Stimulated activated CD8-positive, alpha-beta memory T cell treated with anti-CD3 and anti-CD28 coated beads, Interleukin-4, amount 100 ng/mL, for 1 hour (primary cell): ENCODE data around the gene HOXA3.

ENCODE experiments used
- DNase-seq, 2 donors: peaks; one replicate each; pipeline ENCODE4 v3.0.0-alpha.2; 2020; ENCODE audit warnings: low read depth in 2 of 2, low spot score in 1 of 2

The HOXA3 gene

DNA sequence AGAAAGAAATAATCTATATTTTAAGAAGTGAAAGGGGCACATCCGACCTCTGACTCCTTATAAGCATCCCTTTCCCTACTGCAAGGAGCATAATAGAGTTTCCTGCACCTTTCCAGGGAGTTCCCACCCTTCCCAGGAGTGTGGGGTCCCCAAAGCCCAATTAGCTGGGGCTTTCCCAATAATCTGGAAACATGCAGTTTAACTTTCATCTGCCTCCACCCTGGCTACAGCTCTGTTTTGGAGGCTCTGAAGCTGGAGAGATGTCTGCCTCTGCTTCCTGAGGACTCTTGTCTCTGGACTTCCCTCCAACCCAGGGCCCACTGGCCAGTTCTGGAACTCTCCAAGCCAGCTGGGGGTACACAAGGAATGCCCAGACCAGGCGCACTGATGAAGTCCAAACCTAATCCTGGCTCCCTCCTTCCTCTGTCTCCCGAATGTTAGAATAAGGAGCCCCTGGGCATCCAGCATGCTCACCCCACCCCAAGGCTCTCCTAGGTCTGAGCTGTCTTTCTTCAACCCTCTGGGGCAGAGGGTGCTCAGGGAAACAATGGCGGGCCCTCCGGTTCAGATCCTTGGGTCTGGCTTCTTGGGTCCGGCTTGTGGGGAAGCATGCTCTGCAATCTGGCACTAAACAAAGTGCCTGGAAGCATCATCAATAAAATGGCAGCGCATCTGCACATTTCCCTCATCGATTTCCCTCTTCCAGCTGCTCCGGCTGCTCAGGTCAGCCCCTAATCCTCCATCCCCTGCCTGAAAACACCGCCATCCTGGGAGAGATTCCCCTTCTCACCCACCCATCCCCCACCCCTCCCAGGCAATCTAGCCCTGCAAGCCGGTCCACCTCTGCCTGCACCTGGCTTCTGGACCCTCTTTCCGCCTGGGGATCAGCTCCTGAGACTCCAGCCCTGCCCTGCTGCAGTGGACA, 35.2 kb downstream of the HOXA3 start:
- no peak for DNase-seq

DNA sequence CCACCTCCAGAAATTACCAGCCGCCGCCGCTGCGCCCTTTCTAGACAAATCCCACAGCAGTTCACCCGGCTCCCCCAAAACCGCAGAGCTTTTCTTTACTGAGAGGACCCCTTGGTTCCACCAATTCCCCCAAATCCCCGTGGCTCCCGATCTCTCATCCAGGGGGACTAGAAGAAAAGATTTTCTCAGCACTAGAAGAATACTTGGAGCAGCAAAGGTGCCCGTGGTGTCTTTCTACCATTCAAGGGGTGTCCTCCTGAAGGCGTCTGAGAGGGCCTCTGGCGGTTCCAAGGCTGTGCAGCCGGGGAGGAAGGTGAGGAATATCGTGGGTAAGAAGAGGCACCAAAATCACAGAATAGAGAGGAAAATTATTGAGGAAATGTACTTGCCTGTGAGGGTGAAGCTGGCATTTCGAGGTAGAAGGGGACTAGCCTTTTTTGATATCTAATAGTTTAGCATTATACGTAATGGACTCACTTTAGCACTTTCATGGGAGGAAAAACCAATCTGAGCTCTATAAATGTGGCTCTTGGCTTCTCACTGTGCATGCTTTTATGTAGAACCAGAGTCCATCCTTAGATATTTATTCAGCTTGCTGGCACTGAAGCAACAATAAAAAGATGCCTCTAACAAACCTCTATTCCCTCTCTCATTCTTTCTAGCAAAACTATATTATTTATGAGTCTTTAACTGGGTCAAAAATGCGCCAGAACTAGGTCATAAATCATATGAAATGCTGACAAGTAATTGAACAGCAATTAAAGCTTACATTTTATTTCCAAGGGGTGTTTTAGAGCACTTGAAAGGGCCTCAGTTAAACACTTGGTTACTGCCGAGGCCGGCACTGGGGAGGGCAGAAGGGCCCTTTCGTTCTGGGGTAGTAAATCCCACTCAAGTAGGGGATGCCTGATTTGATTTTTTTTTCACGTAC, 36.1 kb downstream of the HOXA3 start:
- no peak for DNase-seq

DNA sequence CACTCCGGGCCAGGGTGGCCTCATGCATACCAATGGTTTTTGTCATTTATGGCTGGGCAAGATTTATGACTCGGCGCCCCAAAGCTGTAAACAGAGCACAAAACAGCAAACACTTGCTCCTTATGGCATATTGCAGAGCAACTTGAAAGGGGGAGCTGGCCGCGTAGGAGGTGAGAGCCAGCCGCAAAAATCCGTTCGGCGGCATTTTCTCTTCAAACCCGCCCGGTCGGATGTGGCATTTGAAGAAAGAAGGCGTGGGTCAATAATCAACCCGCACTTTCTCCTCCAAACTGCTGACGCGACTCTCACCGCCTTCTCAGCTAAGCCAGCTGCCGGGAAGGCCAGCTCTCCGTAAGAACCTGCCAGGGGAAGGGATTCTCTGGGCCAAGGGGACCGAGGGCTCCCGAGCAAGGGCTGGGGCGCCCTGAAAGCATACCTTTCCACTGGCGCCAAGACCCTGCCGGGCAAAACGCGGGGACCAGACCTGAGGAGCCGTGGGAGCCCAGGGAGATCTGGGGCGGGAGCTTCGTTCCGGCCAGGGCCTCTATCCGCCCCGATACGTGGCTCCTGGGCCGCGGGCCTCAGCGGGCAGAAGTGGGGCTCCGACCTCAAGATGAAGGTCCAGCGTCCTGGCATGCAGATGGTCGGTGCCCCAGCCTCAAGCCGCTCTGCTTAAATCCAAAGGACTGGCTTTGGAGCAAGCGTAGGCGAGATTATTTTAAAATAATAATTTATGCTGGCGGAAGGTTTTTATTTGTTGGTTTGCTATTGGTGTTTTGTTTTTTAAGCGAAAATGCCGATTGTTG, 37.0 kb downstream of the HOXA3 start:
- DNase-seq = no peak

- DNase-seq = no peak
These were observed 37.5 kb downstream of the HOXA3 start for GRCh38 chr7:27114881-27115220.

GRCh38 chr7:27113991-27114769, 38.2 kb downstream of the HOXA3 start:
- DNase-seq = no peak

GRCh38 chr7:27112955-27113949, 39.1 kb downstream of the HOXA3 start:
- no peak for DNase-seq

DNA sequence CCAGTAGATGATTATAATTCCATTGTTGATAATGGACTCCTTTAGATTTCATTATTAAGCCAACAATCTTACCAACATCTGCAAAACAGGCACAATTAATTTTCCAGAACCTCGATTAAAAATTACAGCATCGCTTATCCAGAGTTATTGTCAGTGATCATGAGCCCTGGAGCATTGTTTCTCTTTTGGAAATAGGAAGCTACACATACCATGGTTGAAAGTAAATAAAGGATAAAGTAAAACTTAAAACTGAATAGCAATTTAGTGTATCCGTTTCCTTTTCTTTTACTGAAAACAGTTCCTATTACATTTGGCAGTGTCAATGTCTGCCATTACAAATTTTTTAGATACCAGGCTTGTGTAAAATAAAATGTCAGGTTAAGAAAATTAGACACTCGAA, 40.0 kb downstream of the HOXA3 start:
- DNase-seq = no peak

GRCh38 chr7:27111751-27112277, 40.6 kb downstream of the HOXA3 start:
- no peak for DNase-seq

DNA sequence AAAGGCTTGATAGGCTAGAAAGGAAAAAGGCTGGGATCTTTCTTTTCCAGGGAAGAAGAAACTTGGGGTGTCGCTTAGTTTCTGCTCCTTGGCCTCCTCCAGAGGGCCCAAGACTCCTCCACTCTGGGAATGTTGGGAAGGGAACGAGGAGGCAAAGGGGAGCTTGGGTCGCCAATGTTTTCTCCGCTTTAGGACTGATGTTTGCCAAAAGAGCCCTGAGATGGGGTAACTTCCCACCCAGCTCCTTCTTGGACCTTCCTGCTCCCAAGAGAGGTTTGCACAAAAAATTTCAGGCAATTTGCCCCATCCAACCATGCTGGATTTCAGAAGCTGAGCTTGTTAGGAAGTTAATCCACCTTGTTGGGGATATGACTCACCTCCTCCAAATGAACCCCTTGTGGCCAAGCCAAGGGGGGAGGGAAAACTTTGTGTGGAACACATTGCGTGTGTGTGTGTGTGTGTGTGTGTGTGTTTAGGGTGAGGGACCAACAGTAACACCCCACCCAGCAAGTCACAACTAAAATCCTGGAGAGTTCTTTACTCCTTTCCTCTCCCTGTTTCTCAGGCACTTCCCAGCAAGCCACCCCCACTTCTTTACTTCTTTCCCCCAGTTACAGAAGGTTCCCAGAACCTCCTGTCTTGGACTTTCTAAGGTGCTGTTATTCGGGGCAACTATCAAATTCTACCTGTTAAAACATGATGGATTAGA, 41.2 kb downstream of the HOXA3 start:
- DNase-seq = no peak

DNA sequence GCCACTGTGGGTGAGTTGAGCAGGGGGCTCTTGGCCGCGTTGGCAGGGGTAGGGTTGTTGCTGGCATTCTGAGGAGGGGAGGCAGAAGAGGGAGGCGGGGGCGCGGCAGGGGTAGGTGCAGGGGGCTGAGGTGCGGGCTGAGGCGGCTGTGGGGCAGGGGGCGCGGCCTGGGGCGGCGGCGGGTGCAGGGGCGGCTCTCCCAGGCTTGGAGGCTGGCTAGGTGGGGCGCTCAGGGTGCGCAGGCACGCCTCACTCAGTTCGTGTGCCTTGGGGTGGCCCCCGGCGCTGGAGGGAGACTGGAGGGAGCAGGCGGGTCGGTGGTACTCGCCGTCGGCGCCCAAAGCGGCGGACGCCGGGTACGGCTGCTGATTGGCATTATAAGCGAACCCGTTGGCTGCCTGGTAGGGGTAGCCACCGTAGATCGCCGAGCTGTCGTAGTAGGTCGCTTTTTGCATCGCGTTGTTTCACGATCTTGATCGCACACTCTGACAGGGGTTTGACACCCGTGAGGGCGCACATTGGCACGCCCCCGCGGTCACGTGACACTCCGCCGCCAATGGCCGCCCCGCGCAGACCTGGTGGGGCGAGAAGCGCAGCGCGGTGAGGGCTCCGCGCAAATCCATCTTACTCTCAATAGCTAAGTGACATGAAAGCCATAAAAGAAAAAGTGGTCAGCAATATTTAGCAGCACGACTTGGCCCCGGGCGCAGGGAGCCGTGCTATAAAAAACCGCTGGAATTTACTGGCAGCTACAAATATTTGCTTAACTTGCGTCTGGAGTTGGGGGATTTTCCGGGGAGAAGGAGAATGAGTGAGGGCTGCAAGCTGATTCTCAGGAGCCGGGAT, 42.0 kb downstream of the HOXA3 start:
- no peak for DNase-seq

- DNase-seq = no peak
These were observed 42.8 kb downstream of the HOXA3 start for GRCh38 chr7:27109466-27110185.

GRCh38 chr7:27108390-27109127, 43.8 kb downstream of the HOXA3 start:
- no peak for DNase-seq

DNA sequence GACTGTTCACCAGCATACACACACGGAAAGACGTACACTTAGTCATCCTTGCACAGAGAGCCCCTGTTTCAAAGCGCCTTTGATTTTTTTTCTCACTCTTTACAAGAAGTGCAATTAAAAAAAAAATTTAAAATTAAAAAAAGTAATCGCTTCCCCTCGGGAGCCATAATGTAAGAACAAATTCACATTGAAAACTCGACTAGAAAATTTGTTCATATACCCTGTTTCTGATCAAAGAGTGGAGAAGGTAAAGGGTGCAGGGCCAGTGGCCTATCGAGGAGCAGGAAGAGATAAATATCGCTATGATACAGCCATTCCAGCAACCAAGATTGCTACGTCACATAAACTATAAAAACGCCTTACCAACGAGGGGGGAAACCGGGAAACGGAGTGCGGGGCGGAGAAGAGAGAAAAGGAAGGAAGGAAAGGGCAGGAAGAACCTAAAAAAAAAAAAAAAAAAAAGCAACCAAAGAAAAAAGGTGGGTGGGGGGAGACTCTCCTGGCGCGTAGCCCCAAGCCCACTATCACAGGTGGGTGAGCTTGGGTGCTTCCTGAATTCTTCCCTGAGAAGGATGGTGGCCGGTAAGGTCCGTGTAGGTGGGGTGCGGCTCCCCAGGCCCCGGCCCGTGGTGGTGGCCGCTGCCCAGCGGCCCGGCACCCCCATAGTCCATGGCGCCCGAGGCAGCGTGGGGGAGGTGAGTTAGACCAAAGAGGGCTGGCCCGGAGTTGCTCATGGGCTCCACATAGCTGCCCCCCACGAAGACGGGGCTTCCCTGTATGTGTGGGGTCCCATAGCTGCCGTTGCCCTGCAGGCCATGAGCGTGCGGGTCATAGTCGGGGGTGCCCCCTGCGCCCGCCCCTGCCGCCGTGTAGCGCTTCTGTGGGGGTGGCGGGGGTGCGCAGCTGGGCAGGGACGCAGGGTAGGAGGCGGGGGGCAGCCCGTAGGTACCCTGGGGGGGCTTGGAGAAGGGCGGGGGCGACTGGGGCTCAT, 44.7 kb downstream of the HOXA3 start:
- no peak for DNase-seq

DNA sequence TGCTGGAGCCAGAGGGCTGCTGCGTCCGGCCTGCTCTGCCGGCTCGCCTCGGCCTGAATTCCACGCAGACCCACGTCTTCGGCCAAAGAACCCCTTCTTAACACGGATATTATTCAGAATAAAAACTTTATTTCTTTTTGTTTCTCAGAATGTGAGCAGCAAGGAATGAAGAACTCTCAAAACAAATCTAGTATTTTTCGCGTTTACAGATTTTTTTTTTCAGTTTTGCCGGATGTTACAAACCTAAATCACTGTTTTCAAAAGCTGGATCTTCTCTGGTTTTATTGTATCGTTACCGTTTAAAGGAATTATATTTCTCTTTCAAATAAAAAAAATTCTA, 45.5 kb downstream of the HOXA3 start:
- no peak for DNase-seq
